Mucosa of descending colon (tissue), 3 donors: ENCODE results near the gene GHR. TPM values are rescaled to one million over a fixed set of nuclear protein-coding genes. Genes with fewer than 3 reads are reported as not detected.

Source experiments
- ATAC-seq: fragments of 200-7000 bp; cut with Tn5 transposase; one replicate; pipeline ENCODE4 v1.9.1; 2020; ENCODE audit warnings: mild to moderate bottlenecking, moderate library complexity
- DNase-seq, 3 donors: peaks; one replicate each; pipeline ENCODE4 v3.0.0-alpha.2; 2020
- H3K36me3 ChIP-seq: fragments of 200-600 bp; one replicate; pipeline ENCODE4 v1.8.0; 2021; ENCODE audit warnings: low read depth, mild to moderate bottlenecking
- H3K4me1 ChIP-seq: fragments of 200-600 bp; one replicate; pipeline ENCODE4 v1.8.0; 2021; ENCODE audit warnings: low read depth, mild to moderate bottlenecking
- H3K4me3 ChIP-seq: fragments of 200-600 bp; one replicate; pipeline ENCODE4 v1.8.0; 2021; ENCODE audit warnings: mild to moderate bottlenecking
- H3K9me3 ChIP-seq: fragments of 200-600 bp; one replicate; pipeline ENCODE4 v1.8.0; 2021; ENCODE audit warnings: mild to moderate bottlenecking
- CTCF ChIP-seq: fragments of 200-600 bp; IDR thresholded peaks from one replicate; pipeline ENCODE4 v1.8.0; 2022; ENCODE audit warnings: antibody characterized with exemption, mild to moderate bottlenecking
- intact Hi-C, 2 donors: fragments of 100-400 bp; cut with DNase I in 1 of 2; cut with micrococcal nuclease in 1 of 2; formaldehyde crosslinking; loops; one replicate each; pipeline versions ENCODE4 v1.11.0 to v1.11.1; 2022; cut with DNase I, micrococcal nuclease
- total RNA-seq, 3 donors: library from RNA; stranded (reverse); fragmentation: NEBNext Ultra II Directional in 2 of 3; extraction: Animal tissue kit (Norgen Biotek cat#: 25700) in 2 of 3; gene quantifications; one replicate each; pipeline versions ENCODE4 v1.2.1 to v1.2.4, GENCODE V29; 2021 to 2023
- donor health status: DM: no; HTN: no; CAD: no; lungs with moderate emphysema.
- donor health status: DM: no; HTN: no; CAD: no.
- donor health status: DM: no; HTN: yes; CAD: no.

GHR gene
- total RNA-seq, 3 donors from 2014 or later = 8.7 to 10.3 (median 9.8) TPM

GRCh38 chr5:42496397-42497156, 73.3 kb downstream of the GHR start:
- no peak for DNase-seq
- no peak for ATAC-seq
- H3K4me3 ChIP-seq = no peak overlapping the region
- no peaks in the 10 kb centered on the region for H3K4me1 ChIP-seq
- intact Hi-C loops = no loop called here
- no peak for TF ChIP-seq CTCF
- no peaks in the 10 kb centered on the region for H3K36me3 ChIP-seq
- H3K9me3 ChIP-seq = no peaks in the 10 kb centered on the region

GRCh38 chr5:42498000-42498399, 74.8 kb downstream of the GHR start:
- no peak for TF ChIP-seq CTCF
- H3K4me1 ChIP-seq = no peaks in the 10 kb centered on the region

GRCh38 chr5:42499016-42499415, 75.8 kb downstream of the GHR start:
- ATAC-seq (no peak), DNase-seq (no peak)
- TF ChIP-seq CTCF = no peak
- H3K36me3 ChIP-seq = no peaks in the 10 kb centered on the region
- H3K4me1 ChIP-seq = no peaks in the 10 kb centered on the region
- no peak overlapping the region for H3K4me3 ChIP-seq
- H3K9me3 ChIP-seq = no peaks in the 10 kb centered on the region
- intact Hi-C loops = no loop called here

More at GRCh38 chr5:42498000-42498399, 74.8 kb downstream of the GHR start:
- no peak for ATAC-seq
- H3K9me3 ChIP-seq = no peaks in the 10 kb centered on the region
- no peaks in the 10 kb centered on the region for H3K36me3 ChIP-seq
- intact Hi-C loops = no loop called here
- DNase-seq = no peak
- H3K4me3 ChIP-seq = no peak overlapping the region

- H3K4me3 ChIP-seq = no peak overlapping the region
- intact Hi-C loops = no loop called here
- ATAC-seq (no peak), DNase-seq (no peak)
- H3K36me3 ChIP-seq = no peaks in the 10 kb centered on the region
- TF ChIP-seq CTCF = no peak
- H3K4me1 ChIP-seq = no peaks in the 10 kb centered on the region
- H3K9me3 ChIP-seq = no peaks in the 10 kb centered on the region
Observed at GRCh38 chr5:42500003-42500599, 76.9 kb downstream of the GHR start.

GRCh38 chr5:42502613-42503470, 79.6 kb downstream of the GHR start:
- Histone ChIP-seq H3K4me3 (no peak overlapping the region), H3K36me3 (no peaks in the 10 kb centered on the region), H3K4me1 (no peaks in the 10 kb centered on the region), H3K9me3 (no peaks in the 10 kb centered on the region)
- intact Hi-C loops = no loop called here
- no peak for TF ChIP-seq CTCF
- ATAC-seq = no peak
- DNase-seq = no peak
